ENCODE data around the gene NCEH1. TPM values are rescaled to one million over a fixed set of nuclear protein-coding genes. Genes with fewer than 3 reads are reported as not detected.
A peak's percentile ranks its signal among the peaks of the same experiment; 100 is the strongest.

The NCEH1 gene
- total RNA-seq, 4 donors from 2014 or later: 6.6 to 15.8 (median 10.6) TPM

DNA sequence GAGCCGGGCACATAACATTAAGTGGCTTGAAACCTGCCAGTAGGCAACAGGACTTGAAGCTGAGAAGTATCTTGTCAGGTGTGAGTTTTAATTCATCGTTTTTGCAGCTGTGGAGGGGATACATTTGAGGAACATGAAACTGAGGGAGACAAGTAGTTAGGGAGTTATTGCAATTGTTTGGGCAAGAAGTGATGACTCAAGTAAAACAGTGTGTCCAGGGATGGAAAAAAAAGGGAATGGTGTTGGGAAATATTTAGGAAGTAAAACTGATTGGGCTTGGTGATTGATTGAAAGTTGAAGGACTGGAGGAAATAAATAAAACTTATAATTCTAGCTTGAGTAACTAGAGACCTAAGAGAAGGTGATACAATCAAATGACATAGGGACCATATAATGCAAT is 85.5 kb downstream of the NCEH1 start:
- H3K27ac ChIP-seq: no peak overlapping the region
- no peak overlapping the region for H3K4me3 ChIP-seq
- no peak for DNase-seq
- no peaks in the 10 kb centered on the region for H3K4me1 ChIP-seq
- no peaks in the 10 kb centered on the region for H3K36me3 ChIP-seq
- TF ChIP-seq POLR2A (IDR thresholded peaks at IDR 0.05): no peak
- TF ChIP-seq, protein P1, sequence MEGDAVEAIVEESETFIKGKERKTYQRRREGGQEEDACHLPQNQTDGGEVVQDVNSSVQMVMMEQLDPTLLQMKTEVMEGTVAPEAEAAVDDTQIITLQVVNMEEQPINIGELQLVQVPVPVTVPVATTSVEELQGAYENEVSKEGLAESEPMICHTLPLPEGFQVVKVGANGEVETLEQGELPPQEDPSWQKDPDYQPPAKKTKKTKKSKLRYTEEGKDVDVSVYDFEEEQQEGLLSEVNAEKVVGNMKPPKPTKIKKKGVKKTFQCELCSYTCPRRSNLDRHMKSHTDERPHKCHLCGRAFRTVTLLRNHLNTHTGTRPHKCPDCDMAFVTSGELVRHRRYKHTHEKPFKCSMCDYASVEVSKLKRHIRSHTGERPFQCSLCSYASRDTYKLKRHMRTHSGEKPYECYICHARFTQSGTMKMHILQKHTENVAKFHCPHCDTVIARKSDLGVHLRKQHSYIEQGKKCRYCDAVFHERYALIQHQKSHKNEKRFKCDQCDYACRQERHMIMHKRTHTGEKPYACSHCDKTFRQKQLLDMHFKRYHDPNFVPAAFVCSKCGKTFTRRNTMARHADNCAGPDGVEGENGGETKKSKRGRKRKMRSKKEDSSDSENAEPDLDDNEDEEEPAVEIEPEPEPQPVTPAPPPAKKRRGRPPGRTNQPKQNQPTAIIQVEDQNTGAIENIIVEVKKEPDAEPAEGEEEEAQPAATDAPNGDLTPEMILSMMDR (IDR thresholded peaks at IDR 0.05): no peak
- no peaks in the 10 kb centered on the region for H3K9me3 ChIP-seq
- no peaks in the 10 kb centered on the region for H3K27me3 ChIP-seq

DNA sequence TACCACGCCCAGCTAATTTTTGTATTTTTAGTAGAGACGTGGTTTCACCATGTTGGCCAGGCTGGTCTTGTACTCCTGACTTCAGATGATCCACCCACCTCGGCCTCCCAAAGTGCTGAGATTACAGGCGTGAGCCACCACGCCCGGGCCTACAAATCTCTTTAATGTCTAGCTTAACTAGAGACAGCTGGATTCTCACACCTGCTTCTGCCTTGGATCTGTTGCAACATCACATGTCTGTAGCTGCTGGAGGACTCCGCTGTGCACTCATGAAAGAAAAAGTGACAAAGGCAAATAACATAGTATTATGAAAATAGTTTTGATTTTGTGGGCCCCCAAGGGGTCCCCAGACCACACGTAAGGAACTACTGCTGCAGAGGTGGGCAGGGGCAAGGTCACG is 85.9 kb downstream of the NCEH1 start:
- Histone ChIP-seq H3K4me1 (no peaks in the 10 kb centered on the region), H3K27ac (no peak overlapping the region), H3K9me3 (no peaks in the 10 kb centered on the region), H3K36me3 (no peaks in the 10 kb centered on the region), H3K4me3 (no peak overlapping the region), H3K27me3 (no peaks in the 10 kb centered on the region)
- no peak for DNase-seq
- no peak for TF ChIP-seq POLR2A (IDR thresholded peaks at IDR 0.05)
- TF ChIP-seq, protein P1 (IDR thresholded peaks at IDR 0.05): no peak

GRCh38 chr3:172622916-172623700 is 87.8 kb downstream of the NCEH1 start:
- no peak overlapping the region for H3K27ac ChIP-seq
- H3K4me3 ChIP-seq: no peak overlapping the region
- DNase-seq: peak in 1 of 3 donors; percentile 70
- H3K9me3 ChIP-seq: peaks cover 0 to 3% (median 0%) of the 10 kb centered on the region in 4 donors
- no peaks in the 10 kb centered on the region for H3K4me1 ChIP-seq
- no peaks in the 10 kb centered on the region for H3K27me3 ChIP-seq
- H3K36me3 ChIP-seq: no peaks in the 10 kb centered on the region
- TF ChIP-seq, protein P1 (IDR thresholded peaks at IDR 0.05): peak in 5 of 6 experiments; percentile 37 to 67 (median 62)
- no peak for TF ChIP-seq POLR2A (IDR thresholded peaks at IDR 0.05)

DNA sequence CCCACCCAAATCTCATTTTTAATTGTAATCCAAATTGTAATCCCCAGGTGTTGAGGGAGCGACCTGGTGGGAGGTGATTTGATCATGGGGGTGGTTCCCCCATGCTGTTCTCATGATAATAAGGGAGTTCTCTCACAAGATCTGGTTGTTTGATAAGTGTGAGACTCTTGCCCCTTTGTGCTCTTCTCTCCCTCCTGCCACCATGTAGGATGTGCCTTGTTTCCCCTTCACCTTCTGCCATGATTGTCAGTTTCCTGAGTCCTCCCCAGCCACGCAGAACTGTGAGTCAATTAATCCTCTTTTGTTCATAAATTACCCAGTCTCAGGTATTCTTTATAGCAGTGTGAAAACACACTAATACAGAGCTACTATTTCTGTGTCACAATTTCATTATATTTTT is 88.7 kb downstream of the NCEH1 start:
- Histone ChIP-seq H3K4me3 (no peak overlapping the region), H3K4me1 (no peaks in the 10 kb centered on the region), H3K27me3 (no peaks in the 10 kb centered on the region), H3K36me3 (no peaks in the 10 kb centered on the region), H3K27ac (no peak overlapping the region), H3K9me3 (peaks cover 0 to 3% (median 0%) of the 10 kb centered on the region in 4 donors)
- TF ChIP-seq, protein P1 (IDR thresholded peaks at IDR 0.05): no peak
- no peak for TF ChIP-seq POLR2A (IDR thresholded peaks at IDR 0.05)
- DNase-seq: no peak

DNA sequence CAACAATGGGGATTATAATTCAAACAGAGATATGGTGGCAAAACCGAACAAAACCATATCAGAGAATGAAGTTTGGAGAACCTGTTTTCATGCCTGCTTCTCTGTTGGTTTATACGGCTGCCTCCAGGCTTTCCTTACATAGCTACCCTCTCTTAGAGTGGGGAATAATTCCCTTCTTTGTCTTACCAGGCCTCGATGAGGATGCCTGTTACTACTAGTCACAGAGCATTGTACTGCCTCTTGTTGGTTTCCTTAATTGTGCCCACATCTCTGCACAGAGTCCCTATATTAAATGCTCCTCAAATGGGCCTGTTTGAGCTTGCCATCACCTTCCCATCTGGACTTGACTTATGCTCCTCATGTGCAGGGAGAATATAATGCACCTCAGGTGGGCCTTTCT is 92.9 kb downstream of the NCEH1 start:
- H3K27ac ChIP-seq: no peak overlapping the region
- peaks cover 0 to 3% (median 0%) of the 10 kb centered on the region in 4 donors for H3K4me1 ChIP-seq
- no peaks in the 10 kb centered on the region for H3K27me3 ChIP-seq
- H3K36me3 ChIP-seq: no peaks in the 10 kb centered on the region
- no peak for DNase-seq
- TF ChIP-seq, protein P1 (IDR thresholded peaks at IDR 0.05): no peak
- no peak for TF ChIP-seq POLR2A (IDR thresholded peaks at IDR 0.05)
- no peak overlapping the region for H3K4me3 ChIP-seq
- peaks cover 0 to 13% (median 0%) of the 10 kb centered on the region in 4 donors for H3K9me3 ChIP-seq

Data from Peyer's patch (tissue), 4 donors.